GM23338 (cell line): Measurements from ENCODE around the gene MYLK. TPM values are rescaled to one million over a fixed set of nuclear protein-coding genes. Genes with fewer than 3 reads are reported as not detected.

Source experiments
- ATAC-seq: fragments of 200-7000 bp; cut with Tn5 transposase; 3 replicates; pipeline ENCODE4 v1.9.1; 2020
- DNase-seq: peaks from one replicate; pipeline ENCODE4 v3.0.0-alpha.2; 2015; ENCODE audit warnings: low spot score
- H2AFZ ChIP-seq: fragments of 200-600 bp; sonication (generic); 2 replicates; pipeline ENCODE4 v1.8.0; 2016; ENCODE audit warnings: antibody characterized with exemption, mild to moderate bottlenecking, moderate library complexity
- H3F3A ChIP-seq: fragments of 200-600 bp; sonication (generic); replicated peaks from 2 replicates; pipeline ENCODE4 v1.8.0; 2017; ENCODE audit warnings: antibody characterized with exemption, mixed run types, low read depth
- H3K27ac ChIP-seq: fragments of 200-600 bp; sonication (generic); 2 replicates; pipeline ENCODE4 v1.6.1; 2016; ENCODE audit warnings: low read depth
- H3K27me3 ChIP-seq: fragments of 200-600 bp; sonication (generic); 2 replicates; pipeline ENCODE4 v1.8.0; 2016; ENCODE audit warnings: mild to moderate bottlenecking, mixed run types, moderate library complexity; ENCODE audit not compliant: insufficient read depth
- H3K36me3 ChIP-seq: fragments of 200-600 bp; sonication (generic); 2 replicates; pipeline ENCODE4 v1.8.0; 2016; ENCODE audit warnings: mild to moderate bottlenecking; ENCODE audit not compliant: insufficient read depth
- H3K4me1 ChIP-seq: fragments of 200-600 bp; sonication (generic); 2 replicates; pipeline ENCODE4 v1.8.0; 2016; ENCODE audit warnings: mild to moderate bottlenecking, moderate library complexity; ENCODE audit not compliant: insufficient read depth
- H3K4me2 ChIP-seq: fragments of 200-600 bp; sonication (generic); 2 replicates; pipeline ENCODE4 v1.7.1; 2017; ENCODE audit warnings: mixed run types
- H3K4me3 ChIP-seq: fragments of 200-600 bp; sonication (generic); 2 replicates; pipeline ENCODE4 v1.6.1; 2016; ENCODE audit warnings: mixed run types
- H3K79me2 ChIP-seq: fragments of 200-600 bp; sonication (generic); replicated peaks from 2 replicates; pipeline ENCODE4 v1.8.0; 2017; ENCODE audit warnings: mild to moderate bottlenecking; ENCODE audit not compliant: insufficient read depth
- H3K9me2 ChIP-seq: fragments of 200-600 bp; sonication (generic); 2 replicates; pipeline ENCODE4 v1.8.0; 2017; ENCODE audit not compliant: insufficient read depth
- H4K20me1 ChIP-seq: fragments of 200-600 bp; sonication (generic); replicated peaks from 2 replicates; pipeline ENCODE4 v1.8.0; 2017; ENCODE audit warnings: mild to moderate bottlenecking; ENCODE audit not compliant: insufficient read depth
- H3K27ac Mint-ChIP-seq: 2 replicates; pipeline ENCODE4 v1.8.0; 2020; ENCODE audit warnings: inconsistent platforms, mild to moderate bottlenecking, moderate library complexity, mixed read lengths
- H3K27me3 Mint-ChIP-seq: 3 replicates; pipeline ENCODE4 v1.8.0; 2022; ENCODE audit warnings: low read depth, mild to moderate bottlenecking, moderate library complexity, mixed read lengths, inconsistent platforms; ENCODE audit not compliant: insufficient read depth, poor library complexity
- H3K36me3 Mint-ChIP-seq: 3 replicates; pipeline ENCODE4 v1.8.0; 2021; ENCODE audit warnings: low read depth, mild to moderate bottlenecking, inconsistent platforms, moderate library complexity, mixed read lengths
- H3K4me1 Mint-ChIP-seq: 3 replicates; pipeline ENCODE4 v1.8.0; 2020; ENCODE audit warnings: mild to moderate bottlenecking, inconsistent platforms, mixed read lengths
- H3K4me3 Mint-ChIP-seq: 3 replicates; pipeline ENCODE4 v1.8.0; 2021; ENCODE audit warnings: moderate library complexity, mild to moderate bottlenecking, inconsistent platforms, mixed read lengths
- H3K9me3 Mint-ChIP-seq: 3 replicates; pipeline ENCODE4 v1.8.0; 2020; ENCODE audit warnings: moderate library complexity, mild to moderate bottlenecking, inconsistent platforms, mixed read lengths
- CREB1 ChIP-seq: fragments of 250-450 bp; sonication (Bioruptor Pico); IDR thresholded peaks from 2 replicates; pipeline ENCODE4 v1.5.0; 2020; ENCODE audit warnings: low read depth, mild to moderate bottlenecking, moderate library complexity
- CTCF ChIP-seq, 2 experiments: fragments of 200-600 bp in 1 of 2; sonication (generic) in 1 of 2; conservative IDR thresholded peaks; 2 replicates each; pipeline versions ENCODE4 v1.5.1 to v1.6.1; 2016 to 2017; ENCODE audit warnings: antibody characterized with exemption in 2 of 2, low read depth in 2 of 2, mild to moderate bottlenecking in 2 of 2, moderate library complexity in 1 of 2
- EZH2 ChIP-seq: fragments of 200-600 bp; sonication (generic); IDR thresholded peaks from one replicate; pipeline ENCODE4 v1.8.0; 2017; ENCODE audit warnings: antibody characterized with exemption, mild to moderate bottlenecking, low read depth; ENCODE audit not compliant: unreplicated experiment
- JUNB ChIP-seq: IDR thresholded peaks from one replicate; pipeline ENCODE4 v1.6.1; 2016; ENCODE audit warnings: antibody characterized with exemption; ENCODE audit not compliant: unreplicated experiment
- NANOG ChIP-seq: IDR thresholded peaks from 2 replicates; pipeline ENCODE4 v1.6.1; 2016; ENCODE audit warnings: antibody characterized with exemption, borderline replicate concordance
- POLR2AphosphoS5 ChIP-seq: IDR thresholded peaks from 2 replicates; pipeline ENCODE4 v1.6.1; 2016; ENCODE audit warnings: antibody characterized with exemption, low read depth
- REST ChIP-seq: IDR thresholded peaks from one replicate; pipeline ENCODE4 v1.6.1; 2018; ENCODE audit warnings: antibody characterized with exemption; ENCODE audit not compliant: unreplicated experiment
- STAT1 ChIP-seq: IDR thresholded peaks from one replicate; pipeline ENCODE4 v1.6.1; 2016; ENCODE audit warnings: antibody characterized with exemption; ENCODE audit not compliant: unreplicated experiment
- ZNF114 ChIP-seq: fragments of 250-450 bp; sonication (Bioruptor Pico); IDR thresholded peaks from 2 replicates; pipeline ENCODE4 v1.5.0; 2020; ENCODE audit warnings: mild to moderate bottlenecking, moderate library complexity
- ZNF331 ChIP-seq: fragments of 250-450 bp; sonication (Bioruptor Pico); IDR thresholded peaks from 2 replicates; pipeline ENCODE4 v1.5.0; 2020; ENCODE audit warnings: low read depth, mild to moderate bottlenecking, moderate library complexity
- ZNF462 ChIP-seq: fragments of 250-450 bp; sonication (Bioruptor Pico); IDR thresholded peaks from 2 replicates; pipeline ENCODE4 v1.5.0; 2020; ENCODE audit warnings: mild to moderate bottlenecking, moderate library complexity
- polyA plus RNA-seq: library from polyadenylated mRNA; unstranded; fragments of >200 nt; fragmentation: Nextera tagmentation; extraction: Ambion mirVana; gene quantifications from 2 replicates; pipeline ENCODE4 v1.2.1, GENCODE V29; 2016
- total RNA-seq: library from RNA; depleted of rRNA; stranded (reverse); fragments of >200 nt; shearing (Covaris generic); gene quantifications from 2 replicates; pipeline ENCODE4 v1.2.3, GENCODE V29; 2014

Gene MYLK
- total and polyA plus RNA-seq, 2 experiments from 2014 or later: 11.5 to 17.9 TPM

GRCh38 chr3:123744064-123744463, 140.1 kb downstream of the MYLK start (continued):
- TF ChIP-seq ZNF462: no peak
- TF ChIP-seq POLR2AphosphoS5: no peak
- TF ChIP-seq NANOG: no peak
- TF ChIP-seq CTCF (conservative IDR thresholded peaks at IDR 0.05; ENCODE audit: low read depth in 2 of 2): no peak
- no peak for TF ChIP-seq EZH2
- no peak for TF ChIP-seq ZNF331 (CRISPR knock-in tag)
- TF ChIP-seq CREB1 (CRISPR knock-in tag): no peak
- TF ChIP-seq STAT1: no peak

GRCh38 chr3:123743121-123743520, 141.0 kb downstream of the MYLK start:
- peaks cover 4% of the 10 kb centered on the region for H3K27me3 Mint-ChIP-seq
- Histone ChIP-seq H4K20me1 (no peaks in the 10 kb centered on the region), H3K4me3 (no peak overlapping the region), H3K27me3 (no peaks in the 10 kb centered on the region), H3K36me3 (no peaks in the 10 kb centered on the region), H3K79me2 (no peaks in the 10 kb centered on the region), H3K4me2 (no peak overlapping the region), H3K4me1 (no peaks in the 10 kb centered on the region), H3F3A (no peaks in the 10 kb centered on the region), H3K27ac (no peak overlapping the region), H3K9me2 (no peaks in the 10 kb centered on the region), H2AFZ (no peak overlapping the region)
- H3K9me3 Mint-ChIP-seq: no peaks in the 10 kb centered on the region
- peaks cover 4% of the 10 kb centered on the region; the same call in 1 of the 3 replicates for H3K36me3 Mint-ChIP-seq
- TF ChIP-seq ZNF114 (no peak), JUNB (no peak), ZNF331 (CRISPR knock-in tag) (no peak), CREB1 (CRISPR knock-in tag) (no peak), REST (no peak), POLR2AphosphoS5 (no peak), EZH2 (no peak)
- H3K4me3 Mint-ChIP-seq: no peak overlapping the region
- no peaks in the 10 kb centered on the region for H3K4me1 Mint-ChIP-seq
- no peak overlapping the region for H3K27ac Mint-ChIP-seq
- DNase-seq: no peak
- ATAC-seq: no peak
